ENCODE data around the gene NFKB2.

Gene NFKB2

GRCh38 chr10:102451105-102451969 is 55.8 kb downstream of the NFKB2 start, which contains the start of gene C10orf95:
TSS of gene C10orf95 (minus strand) at chr10:102451543. CDS start at chr10:102451093, 450 bp downstream.
- DNase-seq (ENCODE audit: low read depth in 2 of 2) = no peak
